GM19467 (cell line): ENCODE measurements around the gene NCEH1.

Source experiments
- ATAC-seq: cut with Tn5 transposase; IDR thresholded peaks from one replicate; pipeline ENCODE4 v1.9.1; 2021; ENCODE audit warnings: mild to moderate bottlenecking, moderate library complexity; ENCODE audit not compliant: unreplicated experiment

Gene NCEH1

GRCh38 chr3:172591876-172592771, 118.7 kb downstream of the NCEH1 start:
- peak; percentile 76 for ATAC-seq

GRCh38 chr3:172591125-172591605, 119.7 kb downstream of the NCEH1 start:
- ATAC-seq, result no peak

- ATAC-seq, result no peak
Observed at GRCh38 chr3:172586436-172586835, 124.4 kb downstream of the NCEH1 start.

GRCh38 chr3:172585954-172586353, 124.9 kb downstream of the NCEH1 start:
- ATAC-seq, result no peak

- ATAC-seq, result no peak
Observed at GRCh38 chr3:172582712-172583111, 128.2 kb downstream of the NCEH1 start.

GRCh38 chr3:172581757-172582166, 129.1 kb downstream of the NCEH1 start:
- no peak for ATAC-seq

GRCh38 chr3:172580680-172581401, 130.0 kb downstream of the NCEH1 start:
- ATAC-seq, result peak; percentile 58
